Fibroblast of villous mesenchyme (primary cell): Measurements from ENCODE around the gene BICC1. TPM values are rescaled to one million over a fixed set of nuclear protein-coding genes. Genes with fewer than 3 reads are reported as not detected.
"Not testable (repeated sequence)": the region's sequence is repeated elsewhere in the genome, so short reads cannot be mapped to it uniquely, and the experiment has no call there.

ENCODE experiments used
- DNase-seq: peaks from one replicate; pipeline ENCODE4 v3.0.0-alpha.2; 2010; ENCODE audit warnings: low read depth
- H3K4me3 ChIP-seq: 2 replicates; pipeline ENCODE4 v1.5.1; 2011; ENCODE audit warnings: low read depth, mild to moderate bottlenecking, low read length
- CTCF ChIP-seq: IDR thresholded peaks from 2 replicates; pipeline ENCODE4 v1.5.1; 2012; ENCODE audit warnings: low read depth, mild to moderate bottlenecking, low read length; ENCODE audit not compliant: insufficient read depth
- total RNA-seq: library from RNA; depleted of rRNA; stranded (reverse); fragments of >200 nt; gene quantifications from 2 replicates; pipeline ENCODE4 v1.2.3, GENCODE V29; 2012

BICC1 gene
- total RNA-seq, 1 donor = 39.3 TPM

DNA sequence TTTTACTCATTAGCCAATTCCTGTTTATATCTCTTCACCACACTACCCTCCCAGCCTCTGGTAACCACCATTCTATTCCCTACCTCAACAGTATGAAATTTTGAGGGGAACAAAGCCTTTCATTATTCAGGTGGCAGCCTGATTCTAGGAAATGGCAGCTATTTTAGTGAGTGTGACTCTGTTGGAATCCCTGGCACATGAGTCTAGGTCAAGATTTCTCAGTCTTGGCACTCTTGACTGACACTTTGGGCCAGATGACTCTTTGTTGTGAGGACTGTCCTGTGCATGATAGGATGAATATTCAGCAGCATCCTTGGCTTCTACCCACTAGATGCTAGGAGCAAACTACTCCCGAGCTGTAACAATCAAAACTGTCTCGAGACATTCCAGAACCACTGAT lies 341.0 kb downstream of the BICC1 start:
- TF ChIP-seq CTCF = no peak

DNA sequence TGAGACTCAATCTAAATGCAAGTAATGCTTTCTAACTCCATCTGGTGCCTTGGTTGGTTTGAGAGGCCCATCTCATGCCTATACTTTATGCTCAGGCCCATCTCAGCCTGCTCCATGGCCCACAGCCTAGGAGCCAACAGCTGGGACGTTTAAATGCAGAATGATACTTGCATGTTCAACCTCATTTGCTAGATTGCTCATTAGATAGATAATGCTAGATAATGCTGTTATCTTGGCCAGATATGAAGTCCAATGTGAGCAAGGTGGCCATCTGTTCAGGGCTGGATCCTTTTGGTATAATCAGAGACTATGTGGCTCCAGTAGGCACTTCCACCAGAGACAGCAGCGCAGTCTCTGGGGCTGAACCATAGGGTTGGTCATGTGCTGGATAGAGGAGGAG lies 342.1 kb downstream of the BICC1 start:
- no peak for DNase-seq

More for the DNA sequence above, 341.0 kb downstream of the BICC1 start:
- no peak for DNase-seq
- H3K4me3 ChIP-seq = no peak overlapping the region

GRCh38 chr10:58856508-58857240 lies 344.0 kb downstream of the BICC1 start:
- H3K4me3 ChIP-seq = no peak overlapping the region
- no peak for TF ChIP-seq CTCF
- peak; percentile 78 for DNase-seq

More for the DNA sequence above, 342.1 kb downstream of the BICC1 start:
- no peak for TF ChIP-seq CTCF
- no peak overlapping the region for H3K4me3 ChIP-seq

DNA sequence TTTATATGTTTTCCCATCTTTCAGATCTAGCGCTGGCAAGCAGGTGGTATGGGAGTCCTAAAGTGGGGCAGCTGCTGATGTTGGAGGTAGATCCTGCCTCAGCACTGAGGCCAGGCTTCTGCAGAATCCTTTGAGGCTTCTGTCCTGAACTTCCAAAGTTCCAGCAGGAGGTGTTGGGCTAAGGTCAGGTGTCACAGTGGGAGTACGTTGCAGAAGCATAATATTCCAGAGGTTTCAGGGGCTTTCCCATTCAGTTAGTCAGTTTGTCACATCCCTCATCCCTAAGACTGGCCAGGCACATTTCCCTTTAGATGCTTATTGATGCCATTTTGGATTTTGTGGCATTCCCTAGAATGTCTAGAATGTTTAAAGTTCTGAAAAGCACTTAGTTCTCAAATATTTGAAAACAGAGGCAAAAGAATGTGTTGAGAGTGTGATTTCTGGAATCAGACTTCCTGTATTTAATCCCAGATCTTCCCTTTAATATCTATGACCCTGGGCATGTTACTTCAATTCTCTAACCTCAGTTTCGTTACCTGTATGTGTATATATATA lies 344.7 kb downstream of the BICC1 start:
- TF ChIP-seq CTCF = no peak
- DNase-seq = no peak
- no peak overlapping the region for H3K4me3 ChIP-seq

DNA sequence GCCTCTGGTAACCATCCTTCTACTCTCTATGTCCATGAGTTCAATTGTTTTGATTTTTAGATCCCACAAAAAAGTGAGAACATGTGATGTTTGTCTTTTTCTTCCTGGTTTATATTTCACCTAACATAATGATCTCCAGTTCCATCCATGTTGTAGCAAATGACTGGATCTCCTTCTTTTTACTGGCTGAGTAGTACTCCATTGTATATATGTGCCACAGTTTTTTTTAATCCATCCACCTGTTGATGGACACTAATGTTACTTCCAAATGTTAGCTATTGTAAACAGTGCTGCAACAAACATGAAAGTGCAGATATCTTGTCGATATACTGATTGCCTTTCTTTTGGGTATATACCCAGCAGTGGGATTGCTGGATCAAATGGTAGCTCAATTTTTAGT lies 345.5 kb downstream of the BICC1 start:
- not testable (repeated sequence) for DNase-seq

DNA sequence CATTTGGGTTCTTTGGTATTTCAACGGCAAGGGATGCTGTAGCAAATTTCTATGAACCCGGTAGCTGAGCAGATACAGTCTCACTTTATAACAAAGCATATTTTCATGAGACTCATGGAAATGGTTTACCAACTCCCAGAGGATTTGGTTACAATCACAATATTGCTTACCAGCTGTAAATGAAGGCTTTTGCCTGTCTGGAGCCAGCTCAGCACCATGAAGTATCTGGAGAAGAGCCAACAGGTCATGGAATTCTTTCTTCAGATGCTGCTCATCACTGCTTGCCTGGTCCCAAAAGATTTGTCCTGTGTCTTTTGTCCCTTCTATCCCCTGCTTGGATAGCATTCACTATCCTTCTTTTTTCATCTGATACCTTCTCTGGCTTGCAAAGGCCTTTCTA lies 346.9 kb downstream of the BICC1 start:
- no peak overlapping the region for H3K4me3 ChIP-seq
- TF ChIP-seq CTCF = no peak
- DNase-seq = no peak

More for the DNA sequence above, 345.5 kb downstream of the BICC1 start:
- not testable (repeated sequence) for H3K4me3 ChIP-seq

DNA sequence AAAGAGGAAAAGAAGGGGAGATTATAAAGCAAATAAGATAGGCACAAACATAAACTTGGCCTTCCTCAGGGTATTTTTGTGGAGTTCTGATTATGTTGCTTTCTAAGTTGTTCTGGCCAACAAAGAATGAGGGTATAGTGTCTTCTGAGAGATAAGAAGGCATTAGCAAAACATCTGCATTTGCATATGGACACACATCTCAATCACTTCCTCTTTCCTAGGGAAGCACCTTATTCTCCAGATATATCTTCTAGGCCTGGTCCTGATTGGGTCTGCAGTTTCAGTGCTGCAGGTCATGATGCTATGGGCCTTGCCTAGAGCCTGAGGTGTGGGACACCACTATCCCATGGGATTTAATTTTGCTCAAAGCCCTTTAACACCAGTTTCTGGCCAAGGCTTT lies 355.0 kb downstream of the BICC1 start:
- TF ChIP-seq CTCF = no peak
- DNase-seq = no peak
- no peak overlapping the region for H3K4me3 ChIP-seq
